GM23248 (cell line): ENCODE results near the gene QKI.
"Not testable (repeated sequence)": the region's sequence is repeated elsewhere in the genome, so short reads cannot be mapped to it uniquely, and the experiment has no call there.

Source experiments
- EZH2 ChIP-seq: fragments of 200-600 bp; sonication (generic); IDR thresholded peaks from 2 replicates; pipeline ENCODE4 v1.6.1; 2018; ENCODE audit warnings: antibody characterized with exemption, mild to moderate bottlenecking; ENCODE audit not compliant: insufficient read depth, poor library complexity, severe bottlenecking
- EZH2phosphoT487 ChIP-seq: fragments of 200-600 bp; sonication (generic); IDR thresholded peaks from 2 replicates; pipeline ENCODE4 v1.6.1; 2018; ENCODE audit warnings: antibody characterized with exemption, moderate library complexity, mild to moderate bottlenecking, low read depth; ENCODE audit not compliant: insufficient read depth

- TF ChIP-seq EZH2, EZH2phosphoT487: not testable (repeated sequence)
Measured at GRCh38 chr6:163476946-163477345, 62.4 kb downstream of the QKI start.
